ENCODE data around the gene KHDRBS2. TPM values are rescaled to one million over a fixed set of nuclear protein-coding genes. Genes with fewer than 3 reads are reported as not detected.

KHDRBS2 gene
- polyA plus RNA-seq, 1 donor (not counting 4 experiments of a cell fraction or from before 2014, with no cell fraction given): not detected

DNA sequence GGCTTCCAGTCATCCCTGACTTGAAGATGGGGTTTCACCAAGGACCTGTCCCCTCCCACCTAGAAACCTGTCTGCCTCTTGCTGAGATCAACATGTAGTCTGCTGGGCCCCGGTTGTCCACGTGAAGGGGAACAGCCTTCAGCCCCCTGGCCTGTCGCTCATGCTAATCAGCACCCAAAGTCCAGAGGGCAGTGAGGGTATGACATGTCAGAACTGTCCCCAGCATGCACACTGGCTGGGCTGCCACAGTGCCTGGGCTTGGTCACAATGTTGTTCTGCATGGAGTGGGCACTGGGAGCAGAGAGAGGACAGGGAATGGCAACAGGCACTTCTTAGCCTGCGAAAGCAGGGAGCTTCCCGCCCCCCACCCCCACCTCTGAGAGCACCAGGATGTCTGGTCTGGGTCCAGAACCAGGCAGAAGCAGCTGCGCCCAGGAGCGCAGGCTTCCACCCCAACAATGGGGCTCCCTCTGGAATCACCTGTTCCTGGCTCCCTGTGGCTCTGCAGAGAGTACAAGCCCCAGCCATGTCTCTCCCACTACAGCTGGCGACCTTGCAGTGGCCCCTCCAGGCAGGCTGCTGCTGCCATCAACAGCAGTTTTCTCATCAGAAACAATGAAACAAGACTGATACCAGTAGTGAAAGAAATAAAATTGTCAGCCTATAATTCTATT lies 182.7 kb downstream of the KHDRBS2 start:
- dilution Hi-C loops (cut with MboI; ENCODE audit: extremely low pct_ligation_motif_present, low sequenced_read_pairs): no loop called here
- no peak overlapping the region for H3K4me3 ChIP-seq (ENCODE audit: control insufficient read depth in 2 of 3, extremely low read depth in 1 of 3, insufficient read depth in 2 of 3, low read depth in 1 of 3, low read length in 3 of 3)
- TF ChIP-seq, protein P1, sequence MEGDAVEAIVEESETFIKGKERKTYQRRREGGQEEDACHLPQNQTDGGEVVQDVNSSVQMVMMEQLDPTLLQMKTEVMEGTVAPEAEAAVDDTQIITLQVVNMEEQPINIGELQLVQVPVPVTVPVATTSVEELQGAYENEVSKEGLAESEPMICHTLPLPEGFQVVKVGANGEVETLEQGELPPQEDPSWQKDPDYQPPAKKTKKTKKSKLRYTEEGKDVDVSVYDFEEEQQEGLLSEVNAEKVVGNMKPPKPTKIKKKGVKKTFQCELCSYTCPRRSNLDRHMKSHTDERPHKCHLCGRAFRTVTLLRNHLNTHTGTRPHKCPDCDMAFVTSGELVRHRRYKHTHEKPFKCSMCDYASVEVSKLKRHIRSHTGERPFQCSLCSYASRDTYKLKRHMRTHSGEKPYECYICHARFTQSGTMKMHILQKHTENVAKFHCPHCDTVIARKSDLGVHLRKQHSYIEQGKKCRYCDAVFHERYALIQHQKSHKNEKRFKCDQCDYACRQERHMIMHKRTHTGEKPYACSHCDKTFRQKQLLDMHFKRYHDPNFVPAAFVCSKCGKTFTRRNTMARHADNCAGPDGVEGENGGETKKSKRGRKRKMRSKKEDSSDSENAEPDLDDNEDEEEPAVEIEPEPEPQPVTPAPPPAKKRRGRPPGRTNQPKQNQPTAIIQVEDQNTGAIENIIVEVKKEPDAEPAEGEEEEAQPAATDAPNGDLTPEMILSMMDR (optimal IDR thresholded peaks at IDR 0.05 in 1 of 3, IDR thresholded peaks at IDR 0.05 in 1 of 3, conservative IDR thresholded peaks at IDR 0.05 in 1 of 3; ENCODE audit: extremely low read depth in 1 of 3, insufficient read depth in 2 of 3, low read length in 3 of 3): no peak
- TF ChIP-seq EZH2 (IDR thresholded peaks at IDR 0.05; ENCODE audit: low read length): no peak
- no peak for DNase-seq (ENCODE audit: low read depth, low spot score)
- H3K9me1 ChIP-seq (ENCODE audit: control insufficient read depth, extremely low read depth, insufficient read depth, low read length): no peaks in the 10 kb centered on the region
- H3K27me3 ChIP-seq (ENCODE audit: control insufficient read depth, extremely low read depth, insufficient read depth, low read length): no peaks in the 10 kb centered on the region
- H3K27ac ChIP-seq (ENCODE audit: control insufficient read depth, insufficient read depth, low read length): no peak overlapping the region
- no peaks in the 10 kb centered on the region for H3K79me2 ChIP-seq (ENCODE audit: control insufficient read depth, insufficient read depth, low read length)
- no peak overlapping the region for H3K4me2 ChIP-seq (ENCODE audit: control insufficient read depth, extremely low read depth, insufficient read depth, low read depth, low read length)
- FAIRE-seq: no peak
- H4K20me1 ChIP-seq (ENCODE audit: control insufficient read depth, extremely low read depth, insufficient read depth, low read length): no peaks in the 10 kb centered on the region
- no peaks in the 10 kb centered on the region for H3K36me3 ChIP-seq (ENCODE audit: control insufficient read depth in 2 of 2, extremely low read depth in 1 of 2, insufficient read depth in 2 of 2, low read length in 2 of 2)
- H3K4me1 ChIP-seq (ENCODE audit: control insufficient read depth, extremely low read depth, insufficient read depth, low read length): no peaks in the 10 kb centered on the region
- H3K9me3 ChIP-seq (ENCODE audit: control insufficient read depth, low read depth, low read length): peaks cover 5% of the 10 kb centered on the region
- no peak overlapping the region for H2AFZ ChIP-seq (ENCODE audit: control insufficient read depth, low read length)
- no peak overlapping the region for H3K9ac ChIP-seq (ENCODE audit: control insufficient read depth, extremely low read depth, insufficient read depth, low read length)

DNA sequence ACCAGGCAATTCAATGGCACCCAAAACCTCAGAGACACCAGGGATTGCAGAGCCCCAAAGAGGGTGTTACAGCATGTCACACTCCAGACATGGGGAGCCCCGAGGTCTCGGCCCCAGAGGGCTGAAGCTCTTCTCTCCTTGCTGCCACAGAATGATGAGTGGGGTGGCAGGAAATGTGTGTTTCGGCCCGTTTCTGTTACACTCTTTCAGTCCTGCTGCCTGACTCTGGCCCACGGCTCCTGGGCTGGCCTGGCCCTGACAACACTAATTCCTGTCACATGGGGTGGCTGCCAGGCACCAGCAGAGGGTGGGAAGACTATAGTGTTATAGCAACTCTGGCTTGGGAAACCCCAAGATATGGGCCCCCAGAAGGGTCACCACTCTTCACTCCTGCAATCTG lies 183.6 kb downstream of the KHDRBS2 start:
- dilution Hi-C loops (cut with MboI; ENCODE audit: extremely low pct_ligation_motif_present, low sequenced_read_pairs): no loop called here
- Histone ChIP-seq H3K4me1 (ENCODE audit: control insufficient read depth, extremely low read depth, insufficient read depth, low read length) (no peaks in the 10 kb centered on the region), H4K20me1 (ENCODE audit: control insufficient read depth, extremely low read depth, insufficient read depth, low read length) (no peaks in the 10 kb centered on the region), H3K27ac (ENCODE audit: control insufficient read depth, insufficient read depth, low read length) (no peak overlapping the region), H3K4me2 (ENCODE audit: control insufficient read depth, extremely low read depth, insufficient read depth, low read depth, low read length) (no peak overlapping the region), H3K36me3 (ENCODE audit: control insufficient read depth in 2 of 2, extremely low read depth in 1 of 2, insufficient read depth in 2 of 2, low read length in 2 of 2) (no peaks in the 10 kb centered on the region), H3K9ac (ENCODE audit: control insufficient read depth, extremely low read depth, insufficient read depth, low read length) (no peak overlapping the region), H3K9me3 (ENCODE audit: control insufficient read depth, low read depth, low read length) (peaks cover 5% of the 10 kb centered on the region), H3K4me3 (ENCODE audit: control insufficient read depth in 2 of 3, extremely low read depth in 1 of 3, insufficient read depth in 2 of 3, low read depth in 1 of 3, low read length in 3 of 3) (no peak overlapping the region), H3K9me1 (ENCODE audit: control insufficient read depth, extremely low read depth, insufficient read depth, low read length) (no peaks in the 10 kb centered on the region), H2AFZ (ENCODE audit: control insufficient read depth, low read length) (no peak overlapping the region), H3K27me3 (ENCODE audit: control insufficient read depth, extremely low read depth, insufficient read depth, low read length) (no peaks in the 10 kb centered on the region), H3K79me2 (ENCODE audit: control insufficient read depth, insufficient read depth, low read length) (no peaks in the 10 kb centered on the region)
- DNase-seq (ENCODE audit: low read depth, low spot score) (no peak), FAIRE-seq (no peak)
- TF ChIP-seq EZH2 (IDR thresholded peaks at IDR 0.05; ENCODE audit: low read length): no peak
- TF ChIP-seq, protein P1 (optimal IDR thresholded peaks at IDR 0.05 in 1 of 3, IDR thresholded peaks at IDR 0.05 in 1 of 3, conservative IDR thresholded peaks at IDR 0.05 in 1 of 3; ENCODE audit: extremely low read depth in 1 of 3, insufficient read depth in 2 of 3, low read length in 3 of 3): no peak
